ENCODE measurements around the gene YEATS2. TPM values are rescaled to one million over a fixed set of nuclear protein-coding genes. Genes with fewer than 3 reads are reported as not detected.

Gene YEATS2
- polyA plus RNA-seq, 1 of the 3 experiments (the other 2 are of a cell fraction), result 19.9 TPM

DNA sequence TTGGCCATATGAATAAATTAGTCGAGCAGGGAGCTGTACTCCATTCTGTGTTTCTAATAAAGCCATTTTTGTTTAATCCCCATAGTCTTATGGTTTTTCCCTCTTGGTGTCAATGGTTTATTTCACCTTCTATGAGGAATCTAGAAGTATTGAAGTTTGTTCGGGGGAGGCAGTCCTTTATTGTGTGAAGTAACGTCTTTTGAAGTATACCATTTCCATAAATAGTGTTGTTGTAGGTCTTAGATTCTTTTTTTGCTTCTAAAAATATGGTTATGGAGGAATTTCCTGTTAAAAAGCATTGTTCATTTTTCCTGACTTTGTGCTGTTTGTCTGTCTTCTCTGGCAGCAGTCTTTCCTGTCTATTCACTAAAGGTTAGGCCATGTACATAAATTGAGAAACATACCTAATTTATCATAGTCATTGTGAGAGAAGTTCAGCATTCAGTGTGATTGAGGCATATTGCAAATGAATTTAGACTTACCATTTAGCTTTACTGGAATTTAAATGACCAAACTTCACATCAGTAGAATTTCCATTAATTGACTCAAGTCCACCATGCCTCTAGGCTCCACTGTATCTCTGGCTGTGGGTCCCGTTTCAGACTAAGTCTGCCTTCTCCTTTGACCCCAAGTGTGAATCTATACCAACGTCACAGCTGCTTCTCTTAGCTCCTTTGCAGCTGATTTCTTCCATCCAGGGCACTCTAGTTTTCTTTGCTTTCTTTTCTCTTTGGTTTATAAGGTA is 37.3 kb downstream of the YEATS2 start:
- TF ChIP-seq FOSL2 (IDR thresholded peaks at IDR 0.05; ENCODE audit: borderline replicate concordance, low read depth) (no peak), POLR2AphosphoS5 (IDR thresholded peaks at IDR 0.05; ENCODE audit: low read depth, low read length) (no peak), FOXM1 (IDR thresholded peaks at IDR 0.05; ENCODE audit: low read depth) (no peak), GATA2 (CRISPR knock-in tag; IDR thresholded peaks at IDR 0.05) (no peak), YY1 (IDR thresholded peaks at IDR 0.05; ENCODE audit: low read depth) (no peak), JUND (IDR thresholded peaks at IDR 0.05) (no peak), TCF12 (IDR thresholded peaks at IDR 0.05) (no peak), EP300 (IDR thresholded peaks at IDR 0.05; ENCODE audit: borderline replicate concordance in 1 of 2, low read depth in 1 of 2, low read length in 1 of 2) (no peak), SMC3 (IDR thresholded peaks at IDR 0.05; ENCODE audit: low read depth, low read length) (no peak), CHD2 (IDR thresholded peaks at IDR 0.05; ENCODE audit: low read length, partially characterized antibody) (no peak), RXRA (IDR thresholded peaks at IDR 0.05; ENCODE audit: borderline replicate concordance, low read depth) (no peak)
- TF ChIP-seq, protein P1, sequence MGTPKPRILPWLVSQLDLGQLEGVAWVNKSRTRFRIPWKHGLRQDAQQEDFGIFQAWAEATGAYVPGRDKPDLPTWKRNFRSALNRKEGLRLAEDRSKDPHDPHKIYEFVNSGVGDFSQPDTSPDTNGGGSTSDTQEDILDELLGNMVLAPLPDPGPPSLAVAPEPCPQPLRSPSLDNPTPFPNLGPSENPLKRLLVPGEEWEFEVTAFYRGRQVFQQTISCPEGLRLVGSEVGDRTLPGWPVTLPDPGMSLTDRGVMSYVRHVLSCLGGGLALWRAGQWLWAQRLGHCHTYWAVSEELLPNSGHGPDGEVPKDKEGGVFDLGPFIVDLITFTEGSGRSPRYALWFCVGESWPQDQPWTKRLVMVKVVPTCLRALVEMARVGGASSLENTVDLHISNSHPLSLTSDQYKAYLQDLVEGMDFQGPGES (IDR thresholded peaks at IDR 0.05; ENCODE audit: low read depth, low read length), result no peak
- TF ChIP-seq, protein P2, sequence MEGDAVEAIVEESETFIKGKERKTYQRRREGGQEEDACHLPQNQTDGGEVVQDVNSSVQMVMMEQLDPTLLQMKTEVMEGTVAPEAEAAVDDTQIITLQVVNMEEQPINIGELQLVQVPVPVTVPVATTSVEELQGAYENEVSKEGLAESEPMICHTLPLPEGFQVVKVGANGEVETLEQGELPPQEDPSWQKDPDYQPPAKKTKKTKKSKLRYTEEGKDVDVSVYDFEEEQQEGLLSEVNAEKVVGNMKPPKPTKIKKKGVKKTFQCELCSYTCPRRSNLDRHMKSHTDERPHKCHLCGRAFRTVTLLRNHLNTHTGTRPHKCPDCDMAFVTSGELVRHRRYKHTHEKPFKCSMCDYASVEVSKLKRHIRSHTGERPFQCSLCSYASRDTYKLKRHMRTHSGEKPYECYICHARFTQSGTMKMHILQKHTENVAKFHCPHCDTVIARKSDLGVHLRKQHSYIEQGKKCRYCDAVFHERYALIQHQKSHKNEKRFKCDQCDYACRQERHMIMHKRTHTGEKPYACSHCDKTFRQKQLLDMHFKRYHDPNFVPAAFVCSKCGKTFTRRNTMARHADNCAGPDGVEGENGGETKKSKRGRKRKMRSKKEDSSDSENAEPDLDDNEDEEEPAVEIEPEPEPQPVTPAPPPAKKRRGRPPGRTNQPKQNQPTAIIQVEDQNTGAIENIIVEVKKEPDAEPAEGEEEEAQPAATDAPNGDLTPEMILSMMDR (IDR thresholded peaks at IDR 0.05), result no peak
- TF ChIP-seq, protein P3, sequence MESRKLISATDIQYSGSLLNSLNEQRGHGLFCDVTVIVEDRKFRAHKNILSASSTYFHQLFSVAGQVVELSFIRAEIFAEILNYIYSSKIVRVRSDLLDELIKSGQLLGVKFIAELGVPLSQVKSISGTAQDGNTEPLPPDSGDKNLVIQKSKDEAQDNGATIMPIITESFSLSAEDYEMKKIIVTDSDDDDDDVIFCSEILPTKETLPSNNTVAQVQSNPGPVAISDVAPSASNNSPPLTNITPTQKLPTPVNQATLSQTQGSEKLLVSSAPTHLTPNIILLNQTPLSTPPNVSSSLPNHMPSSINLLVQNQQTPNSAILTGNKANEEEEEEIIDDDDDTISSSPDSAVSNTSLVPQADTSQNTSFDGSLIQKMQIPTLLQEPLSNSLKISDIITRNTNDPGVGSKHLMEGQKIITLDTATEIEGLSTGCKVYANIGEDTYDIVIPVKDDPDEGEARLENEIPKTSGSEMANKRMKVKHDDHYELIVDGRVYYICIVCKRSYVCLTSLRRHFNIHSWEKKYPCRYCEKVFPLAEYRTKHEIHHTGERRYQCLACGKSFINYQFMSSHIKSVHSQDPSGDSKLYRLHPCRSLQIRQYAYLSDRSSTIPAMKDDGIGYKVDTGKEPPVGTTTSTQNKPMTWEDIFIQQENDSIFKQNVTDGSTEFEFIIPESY (IDR thresholded peaks at IDR 0.05; ENCODE audit: borderline replicate concordance, low read depth), result no peak
- H3K27me3 ChIP-seq (ENCODE audit: insufficient read depth), result no peaks in the 10 kb centered on the region
- no peak overlapping the region for H3K27ac ChIP-seq (ENCODE audit: low read depth in 2 of 2, low read length in 1 of 2)
- H3K4me1 ChIP-seq (ENCODE audit: control insufficient read depth in 1 of 2, insufficient read depth in 2 of 2, low read depth in 1 of 2, low read length in 1 of 2), result peaks cover 0 to 6% of the 10 kb centered on the region in 2 experiments; a peak in 1 of 4 replicates
- H4K20me1 ChIP-seq (ENCODE audit: insufficient read depth), result no peaks in the 10 kb centered on the region; the same call in 1 of the 2 replicates
- DNase-seq, result no peak
- CTCF ChIA-PET, result interaction anchor here (1.2 to 1.5 kb wide), 2 partner anchors 32 to 232 kb away, joined by 3 to 5 read pairs; no protein-coding TSS in a partner anchor
- no peak overlapping the region for H3K9ac ChIP-seq
- POLR2A ChIA-PET, result interaction anchor here (0.7 kb wide), 1 partner anchor 235 kb away, joined by 3 read pairs; no protein-coding TSS in a partner anchor
- 96% methylated on average over 5 of the region's 5 CpGs for WGBS (ENCODE audit: low lambda C conversion rate)
- H3F3A ChIP-seq (replicated peaks; ENCODE audit: insufficient read depth), result no peaks in the 10 kb centered on the region
- no peaks in the 10 kb centered on the region; the same call in 1 of the 2 replicates for H3K9me3 ChIP-seq
- H2AFZ ChIP-seq (ENCODE audit: low read depth), result no peak overlapping the region
- peaks cover 56 to 64% of the 10 kb centered on the region in 2 experiments for H3K36me3 ChIP-seq (replicated peaks in 1 of 2; ENCODE audit: control insufficient read depth in 1 of 2, insufficient read depth in 2 of 2, low read length in 1 of 2)
- H3K9me2 ChIP-seq, result no peaks in the 10 kb centered on the region
- H3K4me2 ChIP-seq, result no peak overlapping the region
- H3K79me2 ChIP-seq (ENCODE audit: insufficient read depth), result peaks cover 4% of the 10 kb centered on the region
- no peak overlapping the region for H3K4me3 ChIP-seq (ENCODE audit: low read depth in 2 of 2, low read length in 1 of 2)

All from SK-N-SH (cell line).